Panc1 (cell line): ENCODE results near the gene THUMPD2. TPM values are rescaled to one million over a fixed set of nuclear protein-coding genes. Genes with fewer than 3 reads are reported as not detected.
A peak's percentile ranks its signal among the peaks of the same experiment; 100 is the strongest.

Source experiments
- ATAC-seq: fragments of 200-7000 bp; cut with Tn5 transposase; 2 replicates; pipeline ENCODE4 v1.9.1; 2020; ENCODE audit warnings: mild to moderate bottlenecking, moderate library complexity
- Bru-seq: library from RNA; stranded (reverse); fragments of 400-500 nt; gene quantifications from one replicate; lab custom pipeline; 2021; lab: Mats Ljungman, UMichigan
- BruChase-seq, 2 experiments: library from RNA; stranded (reverse); fragments of 400-500 nt; gene quantifications; one replicate each; lab custom pipeline; 2021; lab: Mats Ljungman, UMichigan
- BruUV-seq: library from RNA; stranded (reverse); fragments of 400-500 nt; replicated peaks from 2 replicates; lab custom pipeline; 2021; lab: Mats Ljungman, UMichigan
- CTCF ChIA-PET: fragments of 300-600 bp; sonication (Branson Sonifier 250); formaldehyde crosslinking; loops from one replicate; lab custom pipeline; 2022; ENCODE audit warnings: antibody characterized with exemption; lab: Charles Lee
- POLR2A ChIA-PET: fragments of 300-600 bp; sonication (Branson Sonifier 250); formaldehyde crosslinking; loops from one replicate; lab custom pipeline; 2022; ENCODE audit warnings: antibody characterized with exemption; lab: Charles Lee
- DNase-seq: peaks from one replicate; pipeline ENCODE4 v3.0.0-alpha.2; 2010; ENCODE audit warnings: low read depth, low spot score
- H3K27ac ChIP-seq: 2 replicates; pipeline ENCODE4 v1.5.1; 2011; ENCODE audit warnings: mild to moderate bottlenecking, low read length, inconsistent platforms
- H3K27me3 ChIP-seq: fragments of 200-500 bp; sonication (Bioruptor generic); 2 replicates; pipeline ENCODE4 v1.6.0; 2014; ENCODE audit warnings: low read length, inconsistent platforms; ENCODE audit not compliant: control insufficient read depth, insufficient read depth
- H3K36me3 ChIP-seq: fragments of 200-500 bp; sonication (Bioruptor generic); 2 replicates; pipeline ENCODE4 v1.5.1; 2014; ENCODE audit warnings: inconsistent platforms, mild to moderate bottlenecking, low read length, moderate library complexity; ENCODE audit not compliant: control insufficient read depth, insufficient read depth
- H3K4me1 ChIP-seq: 2 replicates; pipeline ENCODE4 v1.5.1; 2011; ENCODE audit warnings: inconsistent platforms, mild to moderate bottlenecking, low read length, moderate library complexity; ENCODE audit not compliant: control insufficient read depth, insufficient read depth
- H3K4me3 ChIP-seq, 2 experiments: 2 replicates each; pipeline ENCODE4 v1.5.1; 2011 to 2012; ENCODE audit warnings: low read depth in 2 of 2, low read length in 2 of 2, mild to moderate bottlenecking in 2 of 2, inconsistent platforms in 1 of 2, moderate library complexity in 1 of 2
- H3K9me3 ChIP-seq: fragments of 200-500 bp; sonication (Bioruptor generic); 2 replicates; pipeline ENCODE4 v1.5.1; 2014; ENCODE audit warnings: low read depth, mild to moderate bottlenecking, inconsistent platforms, low read length, moderate library complexity; ENCODE audit not compliant: control insufficient read depth, insufficient read depth
- CTCF ChIP-seq: fragments of 450-650 bp; IDR thresholded peaks from 2 replicates; pipeline ENCODE4 v1.5.1; 2017; ENCODE audit warnings: mild to moderate bottlenecking
- POLR2AphosphoS5 ChIP-seq: IDR thresholded peaks from 2 replicates; pipeline ENCODE4 v1.6.1; 2012; ENCODE audit warnings: mild to moderate bottlenecking, low read depth, low read length, moderate library complexity
- REST ChIP-seq, 2 experiments: IDR thresholded peaks; 2 replicates each; pipeline ENCODE4 v1.6.1; 2011 to 2012; ENCODE audit warnings: low read depth in 2 of 2, control low read depth in 1 of 2, low read length in 1 of 2, mild to moderate bottlenecking in 1 of 2, moderate library complexity in 1 of 2; ENCODE audit not compliant: insufficient read depth in 1 of 2
- SIN3A ChIP-seq: IDR thresholded peaks from 2 replicates; pipeline ENCODE4 v1.6.1; 2012; ENCODE audit warnings: low read depth, mild to moderate bottlenecking, low read length, moderate library complexity, borderline replicate concordance; ENCODE audit not compliant: insufficient read depth
- TCF7L2 ChIP-seq: IDR thresholded peaks from 2 replicates; pipeline ENCODE4 v1.6.1; 2011; ENCODE audit warnings: mild to moderate bottlenecking, low read depth, low read length, inconsistent platforms
- in situ Hi-C: cut with HindIII; loops from 2 replicates; pipeline ENCODE4 v1.10.0; 2016; ENCODE audit warnings: low sequenced_read_pairs, low pct_unique_long_range_greater_than_20kb
- intact Hi-C: fragments of 100-400 bp; cut with micrococcal nuclease; formaldehyde crosslinking; loops from one replicate; pipeline ENCODE4 v1.10.0; 2022; ENCODE audit not compliant: unreplicated experiment
- long read RNA-seq: library from polyadenylated mRNA; unstranded; transcript quantifications from one replicate; pipeline ENCODE4 v2.0.0, GENCODE V29; 2021; ENCODE audit not compliant: unreplicated experiment
- polyA plus RNA-seq: library from polyadenylated mRNA; unstranded; fragments of >200 nt; gene quantifications from one replicate; pipeline ENCODE4 v1.2.1, GENCODE V29; 2012; ENCODE audit warnings: missing spikeins; ENCODE audit not compliant: insufficient read length
- total RNA-seq: library from RNA; stranded (reverse); gene quantifications from one replicate; pipeline ENCODE4 v1.2.1, GENCODE V29; 2021; ENCODE audit not compliant: unreplicated experiment

The THUMPD2 gene
- total RNA-seq (13.7 TPM), Bru-seq, nascent RNA (percentile 90 among the genes with signal in this experiment), BruChase-seq, experiment 1, labeled RNA remaining after a 2-hour chase (percentile 75 among the genes with signal in this experiment), BruChase-seq, experiment 2, labeled RNA remaining after a 6-hour chase (percentile 63 among the genes with signal in this experiment)
- 6.4 TPM for polyA plus RNA-seq
- long read RNA-seq, transcript THUMPD2-204 (10 exons, 1,970 nt), result major isoform, 17 of 36 reads
- long read RNA-seq, partial matches to known transcripts, result 3 of 36 reads
- long read RNA-seq, other reads (novel, unspliced or antisense), result 15 of 36 reads

GRCh38 chr2:39778775-39779340 is at the start of gene THUMPD2:
TSS of gene THUMPD2 (minus strand) at chr2:39779258. CDS start at chr2:39779239, 19 bp downstream.
- in situ Hi-C loops, result no loop called here
- DNase-seq (no peak), ATAC-seq (peak; percentile 91)
- CTCF ChIA-PET, result no interaction called here
- peak within 1 kb of the TSS; percentile 95 for H3K27ac ChIP-seq
- POLR2A ChIA-PET, result no interaction called here
- H3K9me3 ChIP-seq, result no peaks in the 10 kb centered on the region
- TF ChIP-seq POLR2AphosphoS5, result peak; percentile 92
- TF ChIP-seq TCF7L2, result no peak
- no peak for TF ChIP-seq REST (IDR thresholded peaks at IDR 0.05; ENCODE audit: insufficient read depth in 1 of 2, low read depth in 2 of 2, low read length in 1 of 2)
- TF ChIP-seq SIN3A, result 0 out of 2 replicates have a peak, but pooled peaks have one; percentile 51
- TF ChIP-seq CTCF, result no peak
- no TSS peak for BruUV-seq
- peaks cover 4% of the 10 kb centered on the region for H3K36me3 ChIP-seq
- H3K4me3 ChIP-seq, result peak within 1 kb of the TSS; percentile 69 to 88
- H3K27me3 ChIP-seq, result no peaks in the 10 kb centered on the region
- intact Hi-C loops, result no loop called here
- H3K4me1 ChIP-seq, result peaks cover 17% of the 10 kb centered on the region

GRCh38 chr2:39821871-39822270 is 42.8 kb upstream of the THUMPD2 start:
- TF ChIP-seq TCF7L2 (no peak), SIN3A (no peak), REST (IDR thresholded peaks at IDR 0.05; ENCODE audit: insufficient read depth in 1 of 2, low read depth in 2 of 2, low read length in 1 of 2) (no peak), POLR2AphosphoS5 (no peak), CTCF (no peak)
- in situ Hi-C loops (no loop called here), intact Hi-C loops (no loop called here)
- ChIA-PET CTCF (no interaction called here), POLR2A (no interaction called here)
- Histone ChIP-seq H3K4me3 (no peak overlapping the region), H3K27me3 (no peaks in the 10 kb centered on the region; the same call in 1 of the 2 replicates), H3K27ac (no peak overlapping the region), H3K36me3 (no peaks in the 10 kb centered on the region), H3K9me3 (no peaks in the 10 kb centered on the region), H3K4me1 (no peaks in the 10 kb centered on the region)
- DNase-seq, result no peak
- BruUV-seq, result no TSS peak
- ATAC-seq, result no peak
